Esophagus muscularis mucosa (tissue), 4 donors: Measurements from ENCODE around the gene GNAO1. TPM values are rescaled to one million over a fixed set of nuclear protein-coding genes. Genes with fewer than 3 reads are reported as not detected.

Experiments used
- DNase-seq: peaks from one replicate; pipeline ENCODE4 v3.0.0-alpha.2; 2017; ENCODE audit errors: extremely low spot score
- H3K27ac ChIP-seq, 4 donors: fragments of 200-600 bp; sonication (generic); replicated peaks in 1 of 4; 1 replicate in 3 of 4; 2 replicates in 1 of 4; pipeline ENCODE4 v1.5.1; 2016 to 2019; ENCODE audit warnings: mild to moderate bottlenecking in 1 of 4
- H3K27me3 ChIP-seq, 4 donors: fragments of 200-600 bp; sonication (generic); one replicate each; pipeline versions ENCODE4 v1.5.1 to v1.6.0; 2016 to 2019
- H3K36me3 ChIP-seq, 4 donors: fragments of 200-600 bp; sonication (generic); one replicate each; pipeline ENCODE4 v1.5.1; 2016 to 2019
- H3K4me1 ChIP-seq, 4 donors: fragments of 200-600 bp; sonication (generic); one replicate each; pipeline ENCODE4 v1.5.1; 2016 to 2019
- H3K4me3 ChIP-seq, 4 donors: fragments of 200-600 bp; sonication (generic); 1 replicate in 2 of 4; 2 replicates in 2 of 4; pipeline ENCODE4 v1.5.1; 2016 to 2019; ENCODE audit warnings: mild to moderate bottlenecking in 4 of 4, moderate library complexity in 1 of 4
- H3K9me3 ChIP-seq, 4 donors: fragments of 200-600 bp; sonication (generic); 1 replicate in 3 of 4; 2 replicates in 1 of 4; pipeline ENCODE4 v1.5.1; 2016 to 2019
- CTCF ChIP-seq, 3 experiments: fragments of 200-600 bp in 2 of 3; fragments of 450-650 bp in 1 of 3; sonication (generic) in 2 of 3; IDR thresholded peaks; one replicate each; pipeline ENCODE4 v1.5.1; 2017 to 2019; ENCODE audit warnings: antibody characterized with exemption in 3 of 3, mild to moderate bottlenecking in 2 of 3, moderate library complexity in 1 of 3
- EP300 ChIP-seq: sonication (generic); formaldehyde crosslinking; IDR thresholded peaks from one replicate; pipeline ENCODE4 v1.6.1; 2017; ENCODE audit warnings: antibody characterized with exemption
- POLR2A ChIP-seq: fragments of 450-650 bp; IDR thresholded peaks from one replicate; pipeline ENCODE4 v1.6.1; 2017; ENCODE audit warnings: antibody characterized with exemption, moderate library complexity, mild to moderate bottlenecking, low read depth
- POLR2AphosphoS5 ChIP-seq, 2 donors: sonication (generic); formaldehyde crosslinking; IDR thresholded peaks; one replicate each; pipeline ENCODE4 v1.6.1; 2017; ENCODE audit warnings: antibody characterized with exemption in 2 of 2
- WGBS: methylation state at CpG from one replicate; pipeline ENCODE4 v1.1.5; 2018; 5-methylcytosine and 5-hydroxymethylcytosine counted together
- intact Hi-C: fragments of 100-400 bp; cut with DNase I; formaldehyde crosslinking; loops from one replicate; pipeline ENCODE4 v1.15.1; 2023
- total RNA-seq, 4 donors: library from RNA; depleted of rRNA; stranded (reverse); fragments of >200 nt; gene quantifications; one replicate each; pipeline versions ENCODE4 v1.1.0 to v1.2.1, GENCODE V29; 2016

Gene GNAO1
- total RNA-seq, 4 donors from 2014 or later: 2.1 to 6.8 (median 3.3) TPM

DNA sequence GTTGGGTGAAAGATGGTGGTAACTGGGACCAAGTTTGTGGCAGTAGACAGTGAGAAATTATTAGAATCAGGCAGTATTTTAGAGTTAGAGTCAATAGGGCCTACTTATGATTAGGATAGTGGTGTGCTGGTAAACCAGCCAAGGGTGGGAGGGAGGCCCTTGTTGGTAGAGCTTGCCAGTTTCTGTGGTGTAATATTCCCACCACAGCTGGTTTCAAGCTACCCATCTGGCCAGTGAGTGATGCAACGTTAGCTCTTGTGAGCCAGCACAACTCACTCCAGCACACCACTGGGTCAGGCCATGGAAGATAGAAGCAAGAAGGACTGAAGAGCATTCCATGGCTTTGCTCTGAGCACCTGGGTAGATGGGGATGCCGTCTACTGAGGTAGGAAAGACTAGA lies 34.9 kb downstream of the GNAO1 start:
- Histone ChIP-seq H3K9me3 (no peaks in the 10 kb centered on the region), H3K27me3 (no peaks in the 10 kb centered on the region), H3K36me3 (no peaks in the 10 kb centered on the region), H3K4me1 (no peaks in the 10 kb centered on the region), H3K4me3 (no peak overlapping the region), H3K27ac (no peak overlapping the region)
- WGBS: 74% methylated on average over 2 of the region's 2 CpGs
- intact Hi-C loops: no loop called here
- no peak for DNase-seq
- TF ChIP-seq POLR2A (no peak), POLR2AphosphoS5 (IDR thresholded peaks at IDR 0.05) (no peak), EP300 (no peak)

GRCh38 chr16:56226845-56227525 lies 35.7 kb downstream of the GNAO1 start:
- TF ChIP-seq POLR2A: no peak
- TF ChIP-seq POLR2AphosphoS5 (IDR thresholded peaks at IDR 0.05): no peak
- no peak for TF ChIP-seq CTCF (IDR thresholded peaks at IDR 0.05)
- no peak for TF ChIP-seq EP300
- intact Hi-C loops: no loop called here
- WGBS: 82% methylated on average over 9 of the region's 9 CpGs
- H3K27ac ChIP-seq: no peak overlapping the region
- no peaks in the 10 kb centered on the region for H3K27me3 ChIP-seq
- H3K36me3 ChIP-seq: no peaks in the 10 kb centered on the region
- no peak for DNase-seq
- H3K9me3 ChIP-seq: no peaks in the 10 kb centered on the region
- H3K4me3 ChIP-seq: no peak overlapping the region
- H3K4me1 ChIP-seq: no peaks in the 10 kb centered on the region

- intact Hi-C loops: no loop called here
- H3K27ac ChIP-seq: no peak overlapping the region
- no peaks in the 10 kb centered on the region for H3K36me3 ChIP-seq
- H3K9me3 ChIP-seq: no peaks in the 10 kb centered on the region
- no peaks in the 10 kb centered on the region for H3K4me1 ChIP-seq
- H3K27me3 ChIP-seq: no peaks in the 10 kb centered on the region
- H3K4me3 ChIP-seq: no peak overlapping the region
- DNase-seq: no peak
- 94% methylated on average over 4 of the region's 6 CpGs for WGBS
- TF ChIP-seq POLR2AphosphoS5 (IDR thresholded peaks at IDR 0.05): no peak
Observed at GRCh38 chr16:56227936-56228335, 36.6 kb downstream of the GNAO1 start.

- TF ChIP-seq EP300 (no peak), POLR2A (no peak), POLR2AphosphoS5 (IDR thresholded peaks at IDR 0.05) (no peak), CTCF (IDR thresholded peaks at IDR 0.05) (no peak)
- Histone ChIP-seq H3K27me3 (no peaks in the 10 kb centered on the region), H3K36me3 (no peaks in the 10 kb centered on the region), H3K27ac (no peak overlapping the region), H3K9me3 (no peaks in the 10 kb centered on the region), H3K4me1 (no peaks in the 10 kb centered on the region), H3K4me3 (no peak overlapping the region)
- 92% methylated on average over 4 of the region's 4 CpGs for WGBS
- DNase-seq: no peak
- intact Hi-C loops: no loop called here
Observed at GRCh38 chr16:56228476-56228875, 37.2 kb downstream of the GNAO1 start.

GRCh38 chr16:56233795-56234566 lies 42.7 kb downstream of the GNAO1 start:
- Histone ChIP-seq H3K36me3 (no peaks in the 10 kb centered on the region), H3K27ac (no peak overlapping the region), H3K4me3 (no peak overlapping the region), H3K4me1 (peaks cover 0 to 9% (median 2%) of the 10 kb centered on the region in 4 donors), H3K27me3 (peaks cover 0 to 5% (median 0%) of the 10 kb centered on the region in 4 donors), H3K9me3 (no peaks in the 10 kb centered on the region)
- DNase-seq: no peak
- intact Hi-C loops: no loop called here
- WGBS: 78% methylated on average over 2 of the region's 2 CpGs
- TF ChIP-seq POLR2AphosphoS5 (IDR thresholded peaks at IDR 0.05) (no peak), CTCF (IDR thresholded peaks at IDR 0.05) (no peak), POLR2A (no peak), EP300 (no peak)
